H9 (cell line): Measurements from ENCODE around the gene FBXO27. TPM values are rescaled to one million over a fixed set of nuclear protein-coding genes. Genes with fewer than 3 reads are reported as not detected.

Source experiments
- DNase-seq: peaks from one replicate; pipeline ENCODE4 v3.0.0-alpha.2; 2017
- H2AFZ ChIP-seq: one replicate; pipeline ENCODE4 v1.6.1; 2013; ENCODE audit warnings: mild to moderate bottlenecking, low read length, control low read depth, moderate library complexity
- H2AK5ac ChIP-seq: 2 replicates; pipeline ENCODE4 v1.6.1; 2013; ENCODE audit warnings: low read length, control low read depth, mixed read lengths; ENCODE audit not compliant: insufficient read length
- H2BK120ac ChIP-seq: one replicate; pipeline ENCODE4 v1.6.1; 2013; ENCODE audit warnings: low read depth, mild to moderate bottlenecking, low read length, control low read depth, inconsistent platforms; ENCODE audit not compliant: poor library complexity, severe bottlenecking
- H2BK12ac ChIP-seq: 2 replicates; pipeline ENCODE4 v1.6.1; 2013; ENCODE audit warnings: low read length, control low read depth, mixed read lengths, low read depth; ENCODE audit not compliant: insufficient read length
- H2BK15ac ChIP-seq: 2 replicates; pipeline ENCODE4 v1.6.1; 2013; ENCODE audit warnings: low read depth, low read length, control low read depth
- H2BK20ac ChIP-seq: one replicate; pipeline ENCODE4 v1.6.1; 2013; ENCODE audit warnings: low read depth, mild to moderate bottlenecking, low read length, control low read depth, inconsistent platforms; ENCODE audit not compliant: poor library complexity, severe bottlenecking
- H2BK5ac ChIP-seq: 2 replicates; pipeline ENCODE4 v1.6.1; 2013; ENCODE audit warnings: low read length, control low read depth, mixed read lengths; ENCODE audit not compliant: insufficient read length
- H3K14ac ChIP-seq: 2 replicates; pipeline ENCODE4 v1.6.1; 2013; ENCODE audit warnings: low read length, control low read depth; ENCODE audit not compliant: insufficient read depth
- H3K18ac ChIP-seq: 2 replicates; pipeline ENCODE4 v1.6.1; 2013; ENCODE audit warnings: low read depth, mild to moderate bottlenecking, mixed read lengths, low read length, control low read depth; ENCODE audit not compliant: insufficient read length
- H3K23ac ChIP-seq: 2 replicates; pipeline ENCODE4 v1.6.1; 2013; ENCODE audit warnings: low read length, control low read depth, mixed read lengths, low read depth; ENCODE audit not compliant: insufficient read length
- H3K23me2 ChIP-seq: 2 replicates; pipeline ENCODE4 v1.6.1; 2013; ENCODE audit warnings: low read depth, mild to moderate bottlenecking, mixed read lengths, low read length, control low read depth; ENCODE audit not compliant: insufficient read length, poor library complexity, severe bottlenecking
- H3K27ac ChIP-seq: 2 replicates; pipeline ENCODE4 v1.5.1; 2013; ENCODE audit warnings: low read length, control low read depth, mixed read lengths, low read depth; ENCODE audit not compliant: insufficient read length
- H3K27me3 ChIP-seq: 2 replicates; pipeline ENCODE4 v1.6.1; 2013; ENCODE audit warnings: low read length, control low read depth, inconsistent platforms; ENCODE audit not compliant: insufficient read depth
- H3K4ac ChIP-seq: 2 replicates; pipeline ENCODE4 v1.6.1; 2013; ENCODE audit warnings: low read depth, mild to moderate bottlenecking, control low read depth, inconsistent platforms, low read length, moderate library complexity
- H3K4me1 ChIP-seq: 2 replicates; pipeline ENCODE4 v1.6.1; 2013; ENCODE audit warnings: low read length, control low read depth, inconsistent platforms; ENCODE audit not compliant: insufficient read depth
- H3K4me2 ChIP-seq: 2 replicates; pipeline ENCODE4 v1.6.1; 2013; ENCODE audit warnings: low read length, control low read depth, mixed read lengths; ENCODE audit not compliant: insufficient read length, insufficient read depth
- H3K56ac ChIP-seq: 2 replicates; pipeline ENCODE4 v1.6.1; 2013; ENCODE audit warnings: low read depth, mild to moderate bottlenecking, mixed read lengths, low read length, control low read depth; ENCODE audit not compliant: insufficient read length
- H3K79me1 ChIP-seq: 2 replicates; pipeline ENCODE4 v1.6.1; 2013; ENCODE audit warnings: low read depth, mild to moderate bottlenecking, moderate library complexity, low read length, control low read depth, inconsistent platforms; ENCODE audit not compliant: insufficient read depth, poor library complexity, severe bottlenecking
- H3K79me2 ChIP-seq: 2 replicates; pipeline ENCODE4 v1.6.1; 2013; ENCODE audit warnings: low read length, control low read depth, inconsistent platforms; ENCODE audit not compliant: insufficient read depth
- H3K9ac ChIP-seq: 2 replicates; pipeline ENCODE4 v1.6.1; 2013; ENCODE audit warnings: low read length, control low read depth, mixed read lengths; ENCODE audit not compliant: insufficient read length; ENCODE audit errors: extremely low read depth
- H3K9me3 ChIP-seq: one replicate; pipeline ENCODE4 v1.6.1; 2013; ENCODE audit warnings: low read depth, low read length, inconsistent platforms; ENCODE audit not compliant: control insufficient read depth
- H3T11ph ChIP-seq: one replicate; pipeline ENCODE4 v1.6.1; 2013; ENCODE audit warnings: mild to moderate bottlenecking, low read length, control low read depth, inconsistent platforms
- H4K20me1 ChIP-seq: one replicate; pipeline ENCODE4 v1.6.1; 2013; ENCODE audit not compliant: control insufficient read depth, insufficient read length, insufficient read depth
- H4K5ac ChIP-seq: 2 replicates; pipeline ENCODE4 v1.6.1; 2013; ENCODE audit warnings: low read depth, mild to moderate bottlenecking, mixed read lengths, low read length, control low read depth; ENCODE audit not compliant: insufficient read length
- H4K8ac ChIP-seq: replicated peaks from 2 replicates; pipeline ENCODE4 v1.6.1; 2013; ENCODE audit warnings: low read length, control low read depth, mixed read lengths, low read depth; ENCODE audit not compliant: insufficient read length
- H4K91ac ChIP-seq: 2 replicates; pipeline ENCODE4 v1.6.1; 2013; ENCODE audit warnings: low read depth, mild to moderate bottlenecking, moderate library complexity, mixed read lengths, low read length, control low read depth; ENCODE audit not compliant: insufficient read length
- H3K27ac Mint-ChIP-seq, 3 experiments: 2 replicates in 2 of 3; 3 replicates in 1 of 3; pipeline ENCODE4 v1.8.0; 2020 to 2021; ENCODE audit warnings: mixed read lengths in 3 of 3, mild to moderate bottlenecking in 1 of 3, moderate library complexity in 1 of 3
- H3K27me3 Mint-ChIP-seq: 2 replicates; pipeline ENCODE4 v1.8.0; 2021; ENCODE audit warnings: low read depth, mild to moderate bottlenecking, moderate library complexity, mixed read lengths
- H3K36me3 Mint-ChIP-seq, 3 experiments: 2 replicates in 2 of 3; 3 replicates in 1 of 3; pipeline ENCODE4 v1.8.0; 2020 to 2021; ENCODE audit warnings: low read depth in 3 of 3, mixed read lengths in 3 of 3; ENCODE audit not compliant: insufficient read depth in 1 of 3
- H3K4me1 Mint-ChIP-seq, 2 experiments: 2 replicates each; pipeline ENCODE4 v1.8.0; 2020; ENCODE audit warnings: mixed read lengths in 2 of 2
- H3K4me3 Mint-ChIP-seq, 2 experiments: 2 replicates in 1 of 2; 3 replicates in 1 of 2; pipeline ENCODE4 v1.8.0; 2020 to 2021; ENCODE audit warnings: mild to moderate bottlenecking in 2 of 2, mixed read lengths in 2 of 2, moderate library complexity in 1 of 2
- H3K9me3 Mint-ChIP-seq, 2 experiments: 2 replicates in 1 of 2; 3 replicates in 1 of 2; pipeline ENCODE4 v1.8.0; 2020; ENCODE audit warnings: mild to moderate bottlenecking in 2 of 2, mixed read lengths in 2 of 2, moderate library complexity in 1 of 2
- CTCF ChIP-seq: fragments of 200-600 bp; sonication (generic); conservative IDR thresholded peaks from 3 replicates; pipeline ENCODE4 v1.8.0; 2021; ENCODE audit warnings: antibody characterized with exemption, mild to moderate bottlenecking
- WGBS: extraction: QIAGEN DNeasy Blood & Tissue Kit; methylation state at CpG from one replicate; pipeline ENCODE4 v1.1.7; 2013; ENCODE audit warnings: missing lambda C conversion rate, low lambda C conversion rate, mixed read lengths; ENCODE audit not compliant: insufficient read length; ENCODE audit errors: extremely low coverage; 5-methylcytosine and 5-hydroxymethylcytosine counted together
- total RNA-seq: library from RNA; stranded (reverse); gene quantifications from 2 replicates; pipeline ENCODE4 v1.2.1, GENCODE V29; 2021

The FBXO27 gene
- total RNA-seq, 1 experiment from 2014 or later: 14.5 TPM

- Histone ChIP-seq H3K14ac (no peak overlapping the region), H4K91ac (no peak overlapping the region), H2BK120ac (no peak overlapping the region), H3K9ac (no peak overlapping the region), H3K4ac (no peak overlapping the region), H3K79me1 (no peaks in the 10 kb centered on the region), H3K27ac (no peak overlapping the region), H3K56ac (no peak overlapping the region), H3K9me3 (peaks cover 11% of the 10 kb centered on the region), H3K27me3 (no peaks in the 10 kb centered on the region; the same call in 1 of the 2 replicates), H2AFZ (no peak overlapping the region), H2BK5ac (no peak overlapping the region), H2AK5ac (no peak overlapping the region), H4K5ac (no peak overlapping the region), H2BK15ac (no peak overlapping the region), H3K4me2 (peak overlapping the region; percentile 76), H3T11ph (no peak overlapping the region), H2BK12ac (no peak overlapping the region), H4K20me1 (no peaks in the 10 kb centered on the region), H3K23ac (no peak overlapping the region), H4K8ac (no peak overlapping the region), H2BK20ac (no peak overlapping the region), H3K18ac (peak overlapping the region; percentile 61), H3K4me1 (no peaks in the 10 kb centered on the region; the same call in 1 of the 2 replicates), H3K23me2 (peaks cover 8% of the 10 kb centered on the region), H3K79me2 (no peaks in the 10 kb centered on the region)
- peaks cover 7 to 11% of the 10 kb centered on the region in 2 experiments; a peak in 2 of 4 replicates for H3K4me1 Mint-ChIP-seq
- no CpG with 5 or more reads among the region's 49 CpGs for WGBS
- peaks cover 10 to 13% of the 10 kb centered on the region in 2 experiments for H3K9me3 Mint-ChIP-seq
- peaks cover 4% of the 10 kb centered on the region; the same call in 1 of the 2 replicates for H3K27me3 Mint-ChIP-seq
- H3K4me3 Mint-ChIP-seq: peak overlapping the region; percentile 72 to 82
- peak; percentile 100 for DNase-seq
- no peak for TF ChIP-seq CTCF
- peak overlapping the region; percentile 66 to 85 (median 83); a peak in 5 of 7 replicates for H3K27ac Mint-ChIP-seq
- H3K36me3 Mint-ChIP-seq: peaks cover 22 to 32% (median 22%) of the 10 kb centered on the region in 3 experiments
Measured at GRCh38 chr19:39031368-39032062, 834 bp downstream of the FBXO27 start.
